ENCODE data around the gene FUT7.

The FUT7 gene

GRCh38 chr9:136982232-136983051, 49.4 kb downstream of the FUT7 start, which contains the start of gene LCNL1:
TSS of gene LCNL1 (plus strand) at chr9:136982993. CDS start at chr9:136983587, 594 bp downstream.
- no peak for DNase-seq (ENCODE audit: low spot score)

DNA sequence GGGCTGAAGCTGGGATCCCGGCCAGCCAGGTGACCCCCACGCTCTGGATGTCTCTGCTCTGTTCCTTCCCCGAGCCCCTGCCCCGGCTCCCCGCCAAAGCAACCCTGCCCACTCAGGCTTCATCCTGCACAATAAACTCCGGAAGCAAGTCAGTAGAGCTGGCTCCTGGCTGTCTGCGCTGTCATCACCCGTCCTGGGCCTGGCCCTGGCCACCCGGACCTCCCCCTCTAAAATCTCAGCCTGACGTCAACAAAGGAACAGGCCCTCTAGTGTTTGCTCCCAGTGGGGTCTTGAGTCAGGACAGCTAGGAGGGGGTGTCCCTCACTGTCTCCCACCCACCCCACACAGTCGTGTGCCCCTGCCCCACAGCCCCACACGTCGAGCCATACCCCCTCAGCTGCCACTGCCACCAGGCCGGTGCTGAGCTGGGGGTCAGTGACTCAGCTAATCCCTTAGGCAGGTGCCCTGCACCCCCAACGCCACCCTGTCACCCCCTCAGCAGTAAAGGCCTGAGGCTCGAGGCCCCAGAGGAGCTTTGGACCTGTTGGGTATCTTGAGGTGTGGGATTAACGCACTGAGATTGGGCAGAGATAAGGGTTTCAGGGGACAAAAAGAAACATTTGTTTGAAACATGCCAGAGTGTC, 50.2 kb downstream of the FUT7 start:
- DNase-seq (ENCODE audit: low spot score), result no peak

DNA sequence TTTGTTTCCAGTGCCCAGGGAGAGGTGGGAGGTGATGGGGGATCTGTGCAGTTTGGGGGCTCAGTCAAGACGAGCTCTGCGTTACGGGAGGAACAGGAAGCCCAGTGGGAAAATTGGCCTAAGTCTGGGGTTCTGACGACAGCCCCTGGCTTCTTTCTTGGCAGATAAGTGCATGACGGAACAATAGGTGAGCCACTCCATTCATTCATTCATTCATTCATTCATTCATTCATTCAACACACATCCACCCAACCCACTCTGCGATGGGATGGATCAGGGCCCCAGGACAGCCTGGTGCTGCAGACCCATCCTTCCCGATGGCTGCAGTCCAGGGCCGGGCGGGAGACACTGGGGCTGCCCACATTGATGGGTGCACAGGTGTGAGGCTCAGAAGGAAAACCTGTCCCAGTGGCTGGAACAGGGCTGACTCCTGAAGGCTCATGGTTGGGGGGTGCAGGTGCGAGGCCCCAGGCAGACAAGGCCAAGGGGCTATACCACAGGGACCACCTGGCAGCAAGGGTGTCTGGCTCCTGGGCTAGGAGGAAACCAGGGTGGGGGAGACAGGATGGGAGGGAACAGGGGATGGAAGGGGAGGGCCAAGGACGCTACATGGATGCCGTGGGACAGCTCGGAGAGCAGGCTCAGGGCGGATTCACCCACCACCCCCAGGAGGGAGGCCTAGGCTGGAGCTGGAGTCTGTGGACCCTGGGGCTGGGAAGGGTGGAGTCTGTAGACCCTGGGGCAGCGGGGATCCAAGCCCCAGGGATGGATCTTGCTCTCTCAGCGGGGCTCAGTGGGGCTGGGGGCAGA, 51.0 kb downstream of the FUT7 start:
- DNase-seq (ENCODE audit: low spot score), result no peak
